ENCODE results near the gene ADO.

The ADO gene

DNA sequence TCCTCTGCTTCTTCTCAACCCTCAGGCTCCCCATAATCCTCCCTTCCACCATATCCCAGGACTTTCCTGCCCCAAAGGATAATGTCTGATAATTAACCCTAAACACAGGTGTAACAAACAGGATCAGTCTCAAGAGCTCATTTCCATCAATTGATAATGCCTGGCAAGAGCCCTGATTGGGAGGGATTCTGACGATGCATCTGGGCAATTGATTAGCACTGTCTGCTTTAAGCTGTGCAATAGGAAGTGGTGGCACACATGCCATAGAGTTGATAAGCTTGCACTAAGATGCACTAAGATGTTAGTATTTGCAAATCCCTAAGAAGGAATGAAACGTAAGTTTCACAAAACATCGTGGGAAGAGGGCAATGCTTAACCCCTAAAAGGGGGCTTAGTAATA lies 39.1 kb downstream of the ADO start:
- WGBS, 2 experiments: 95 to 97% methylated on average over 3 of the region's 3 CpGs

DNA sequence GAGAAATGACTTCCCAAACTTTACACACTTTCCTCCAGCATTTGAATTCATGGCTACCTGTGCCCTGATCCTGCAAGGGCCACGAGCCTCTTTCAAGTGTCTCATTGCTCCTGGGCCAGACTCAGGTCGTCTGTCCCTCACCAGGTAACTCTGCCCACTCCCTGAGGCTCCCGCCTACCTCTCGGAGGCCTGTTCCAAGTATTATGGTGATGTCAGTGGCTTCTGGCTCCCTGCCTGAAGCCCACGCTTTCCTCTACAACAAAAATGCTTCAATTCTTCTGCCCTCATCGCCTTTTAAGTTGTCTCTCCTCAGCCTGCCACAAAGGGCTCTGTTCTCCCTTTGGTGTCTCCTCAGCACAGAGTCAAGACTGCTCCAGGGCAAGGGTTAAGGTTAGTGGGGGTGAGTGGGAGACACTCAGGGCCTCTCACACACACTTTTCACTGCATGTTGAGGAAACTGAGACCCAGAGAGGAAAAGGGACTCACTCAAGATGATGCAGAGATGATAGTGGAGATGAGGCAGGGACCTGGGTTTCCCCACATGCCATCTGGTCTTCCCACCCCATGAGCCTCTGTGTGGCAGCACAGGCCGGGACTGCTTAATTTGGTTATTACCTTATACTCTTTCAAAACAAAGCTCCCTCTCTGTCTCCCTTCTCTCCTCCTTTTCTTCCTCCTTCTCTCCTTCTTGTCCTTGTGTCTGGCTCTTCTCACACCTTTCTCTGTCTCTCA lies 39.9 kb downstream of the ADO start:
- Histone ChIP-seq H3K36me3 (ENCODE audit: control insufficient read depth, insufficient read depth, low read length) (no peaks in the 10 kb centered on the region), H3K27ac (ENCODE audit: insufficient read depth, low read depth, low read length, poor library complexity, severe bottlenecking) (no peak overlapping the region), H3K27me3 (ENCODE audit: control insufficient read depth, insufficient read depth, low read length, poor library complexity, severe bottlenecking) (no peaks in the 10 kb centered on the region), H3K4me3 (ENCODE audit: insufficient read depth, low read depth, low read length) (no peak overlapping the region), H3K4me1 (ENCODE audit: control insufficient read depth, insufficient read depth, low read length) (no peaks in the 10 kb centered on the region), H3K9me3 (ENCODE audit: control insufficient read depth, low read length) (no peaks in the 10 kb centered on the region)
- WGBS, 2 experiments: 86 to 89% methylated on average over 7 of the region's 7 CpGs

More for the DNA sequence above, 39.1 kb downstream of the ADO start:
- no peaks in the 10 kb centered on the region for H3K4me1 ChIP-seq (ENCODE audit: control insufficient read depth, insufficient read depth, low read length)
- H3K4me3 ChIP-seq (ENCODE audit: insufficient read depth, low read depth, low read length): no peak overlapping the region
- H3K9me3 ChIP-seq (ENCODE audit: control insufficient read depth, low read length): no peaks in the 10 kb centered on the region
- no peaks in the 10 kb centered on the region for H3K36me3 ChIP-seq (ENCODE audit: control insufficient read depth, insufficient read depth, low read length)
- no peak overlapping the region for H3K27ac ChIP-seq (ENCODE audit: insufficient read depth, low read depth, low read length, poor library complexity, severe bottlenecking)
- no peaks in the 10 kb centered on the region for H3K27me3 ChIP-seq (ENCODE audit: control insufficient read depth, insufficient read depth, low read length, poor library complexity, severe bottlenecking)

DNA sequence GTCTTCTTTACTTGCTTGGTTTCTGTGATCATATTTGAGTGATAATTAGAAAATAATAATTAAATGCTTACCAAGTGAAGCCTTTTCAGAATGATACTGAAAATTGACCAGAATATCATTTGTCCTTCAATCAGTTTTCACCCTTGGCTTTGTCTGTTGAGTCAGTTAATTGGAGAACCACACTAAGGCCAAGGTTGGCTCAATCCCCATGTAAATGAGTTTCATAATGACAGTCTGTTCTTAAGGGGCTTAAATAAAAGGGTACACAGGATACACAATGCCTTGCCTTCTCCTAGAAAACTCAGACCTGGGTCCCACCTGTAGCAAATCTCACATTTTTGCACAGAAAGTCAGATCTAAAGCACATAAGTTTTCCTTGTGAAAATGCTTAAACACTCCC lies 42.9 kb downstream of the ADO start:
- Histone ChIP-seq H3K4me3 (ENCODE audit: insufficient read depth, low read depth, low read length) (no peak overlapping the region), H3K9me3 (ENCODE audit: control insufficient read depth, low read length) (no peaks in the 10 kb centered on the region), H3K36me3 (ENCODE audit: control insufficient read depth, insufficient read depth, low read length) (no peaks in the 10 kb centered on the region), H3K27me3 (ENCODE audit: control insufficient read depth, insufficient read depth, low read length, poor library complexity, severe bottlenecking) (no peaks in the 10 kb centered on the region), H3K27ac (ENCODE audit: insufficient read depth, low read depth, low read length, poor library complexity, severe bottlenecking) (no peak overlapping the region), H3K4me1 (ENCODE audit: control insufficient read depth, insufficient read depth, low read length) (no peaks in the 10 kb centered on the region)

DNA sequence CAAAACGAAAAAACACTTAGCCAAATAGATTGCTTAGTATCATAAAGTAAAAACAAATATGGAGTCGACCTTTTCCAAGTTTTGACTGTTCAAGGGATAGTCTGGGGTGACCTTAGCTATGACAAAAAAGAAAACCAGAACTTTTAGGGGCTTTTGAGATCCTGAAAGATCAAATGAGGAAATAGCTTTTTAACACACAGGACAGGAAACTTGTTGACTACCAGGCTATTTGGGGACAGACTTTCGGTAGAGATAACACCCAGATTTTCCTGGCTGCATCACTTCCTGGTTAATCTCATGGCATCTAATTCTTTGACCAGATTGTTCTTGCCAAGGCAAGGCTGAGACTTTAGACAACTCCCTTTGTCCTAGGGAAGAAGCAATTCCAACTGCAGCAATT lies 46.1 kb downstream of the ADO start:
- Histone ChIP-seq H3K27ac (ENCODE audit: insufficient read depth, low read depth, low read length, poor library complexity, severe bottlenecking) (no peak overlapping the region), H3K27me3 (ENCODE audit: control insufficient read depth, insufficient read depth, low read length, poor library complexity, severe bottlenecking) (no peaks in the 10 kb centered on the region), H3K36me3 (ENCODE audit: control insufficient read depth, insufficient read depth, low read length) (no peaks in the 10 kb centered on the region), H3K9me3 (ENCODE audit: control insufficient read depth, low read length) (no peaks in the 10 kb centered on the region), H3K4me1 (ENCODE audit: control insufficient read depth, insufficient read depth, low read length) (no peaks in the 10 kb centered on the region), H3K4me3 (ENCODE audit: insufficient read depth, low read depth, low read length) (no peak overlapping the region)
- 87 to 97% methylated on average over 3 of the region's 3 CpGs for WGBS, 2 experiments

DNA sequence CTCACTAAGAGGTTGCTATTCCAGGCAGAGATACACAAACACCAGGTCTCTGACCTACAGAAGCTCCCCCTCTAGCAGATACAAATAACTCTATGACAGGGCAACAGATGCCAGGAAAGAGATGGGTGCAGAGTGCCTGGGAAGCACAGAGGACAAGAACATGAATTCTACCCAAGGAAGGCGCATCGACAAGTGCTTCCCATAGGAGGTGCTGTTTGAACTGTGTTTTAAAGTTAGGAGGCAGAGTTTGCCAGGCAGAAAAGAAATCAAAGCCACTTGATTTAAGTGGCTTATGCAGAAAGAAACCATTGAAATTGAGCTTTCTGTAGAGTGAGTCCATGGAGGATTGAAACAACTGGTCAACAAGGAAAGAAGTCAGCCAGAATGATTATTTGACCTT lies 46.9 kb downstream of the ADO start:
- H3K9me3 ChIP-seq (ENCODE audit: control insufficient read depth, low read length): no peaks in the 10 kb centered on the region
- 84 to 85% methylated on average over 2 of the region's 2 CpGs for WGBS, 2 experiments

DNA sequence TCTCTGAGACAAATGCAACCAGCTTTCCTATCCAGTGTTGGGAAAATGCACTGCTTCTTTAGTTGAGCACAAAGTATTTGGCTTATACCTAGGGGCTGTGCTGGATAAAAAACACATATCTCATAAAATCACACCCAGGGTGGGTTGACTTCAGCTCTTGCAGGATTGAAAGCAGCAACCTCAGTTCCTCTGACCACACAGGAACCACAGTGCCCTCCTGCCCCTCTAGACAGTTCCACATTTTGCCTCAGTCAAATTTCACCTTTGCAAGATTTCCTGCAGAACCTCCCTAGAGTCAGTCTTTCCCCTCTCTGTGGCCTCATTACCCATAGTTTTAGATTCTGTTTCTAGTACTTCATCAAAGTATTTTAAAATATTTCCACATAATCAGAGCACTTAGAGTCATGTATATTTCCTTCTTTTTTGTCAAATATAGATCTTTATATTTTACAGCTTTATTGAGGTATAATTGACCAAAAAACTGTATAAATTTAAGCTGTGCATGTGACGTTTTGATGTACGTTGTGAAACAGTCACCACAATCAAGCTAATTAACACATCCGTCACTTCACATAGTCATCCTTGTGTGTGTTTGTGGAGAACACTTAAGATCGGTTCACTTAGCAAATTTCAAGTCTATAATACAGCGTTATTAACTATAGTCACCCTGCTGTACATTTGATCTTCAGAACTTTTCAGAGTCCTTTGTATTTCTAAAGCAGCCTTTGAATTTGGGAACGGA lies 48.6 kb downstream of the ADO start:
- no peaks in the 10 kb centered on the region for H3K4me1 ChIP-seq (ENCODE audit: control insufficient read depth, insufficient read depth, low read length)
- no peaks in the 10 kb centered on the region for H3K27me3 ChIP-seq (ENCODE audit: control insufficient read depth, insufficient read depth, low read length, poor library complexity, severe bottlenecking)
- H3K9me3 ChIP-seq (ENCODE audit: control insufficient read depth, low read length): no peaks in the 10 kb centered on the region
- H3K27ac ChIP-seq (ENCODE audit: insufficient read depth, low read depth, low read length, poor library complexity, severe bottlenecking): no peak overlapping the region
- no peaks in the 10 kb centered on the region for H3K36me3 ChIP-seq (ENCODE audit: control insufficient read depth, insufficient read depth, low read length)
- whole genome bisulfite sequencing, 2 experiments: 96 to 97% methylated on average over 6 of the region's 6 CpGs
- H3K4me3 ChIP-seq (ENCODE audit: insufficient read depth, low read depth, low read length): no peak overlapping the region

More for the DNA sequence above, 46.9 kb downstream of the ADO start:
- Histone ChIP-seq H3K27me3 (ENCODE audit: control insufficient read depth, insufficient read depth, low read length, poor library complexity, severe bottlenecking) (no peaks in the 10 kb centered on the region), H3K36me3 (ENCODE audit: control insufficient read depth, insufficient read depth, low read length) (no peaks in the 10 kb centered on the region), H3K4me3 (ENCODE audit: insufficient read depth, low read depth, low read length) (no peak overlapping the region), H3K27ac (ENCODE audit: insufficient read depth, low read depth, low read length, poor library complexity, severe bottlenecking) (no peak overlapping the region), H3K4me1 (ENCODE audit: control insufficient read depth, insufficient read depth, low read length) (no peaks in the 10 kb centered on the region)

DNA sequence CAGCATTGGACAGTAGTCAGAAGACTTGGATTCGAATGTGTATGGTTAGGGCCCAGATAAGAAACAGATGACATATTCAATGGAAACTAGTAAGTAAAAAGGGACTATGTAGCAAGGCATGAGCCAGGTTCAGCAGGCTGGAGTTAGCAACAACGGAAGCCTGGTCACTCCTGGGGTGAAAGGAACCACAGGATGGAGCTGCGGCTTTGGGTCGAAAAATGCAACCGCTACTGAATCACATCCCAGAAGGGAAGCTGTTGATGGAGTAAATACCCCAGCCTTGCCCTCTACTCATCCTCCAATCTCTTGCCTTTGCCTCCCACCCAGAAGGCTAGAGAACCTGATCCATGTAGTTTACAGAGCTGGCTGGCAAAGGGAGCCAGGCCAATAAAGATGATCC lies 49.2 kb downstream of the ADO start:
- WGBS, 2 experiments: 85 to 88% methylated on average over 5 of the region's 5 CpGs
- H3K36me3 ChIP-seq (ENCODE audit: control insufficient read depth, insufficient read depth, low read length): no peaks in the 10 kb centered on the region
- H3K27me3 ChIP-seq (ENCODE audit: control insufficient read depth, insufficient read depth, low read length, poor library complexity, severe bottlenecking): no peaks in the 10 kb centered on the region
- H3K4me3 ChIP-seq (ENCODE audit: insufficient read depth, low read depth, low read length): no peak overlapping the region
- H3K9me3 ChIP-seq (ENCODE audit: control insufficient read depth, low read length): no peaks in the 10 kb centered on the region
- H3K4me1 ChIP-seq (ENCODE audit: control insufficient read depth, insufficient read depth, low read length): no peaks in the 10 kb centered on the region
- no peak overlapping the region for H3K27ac ChIP-seq (ENCODE audit: insufficient read depth, low read depth, low read length, poor library complexity, severe bottlenecking)

DNA sequence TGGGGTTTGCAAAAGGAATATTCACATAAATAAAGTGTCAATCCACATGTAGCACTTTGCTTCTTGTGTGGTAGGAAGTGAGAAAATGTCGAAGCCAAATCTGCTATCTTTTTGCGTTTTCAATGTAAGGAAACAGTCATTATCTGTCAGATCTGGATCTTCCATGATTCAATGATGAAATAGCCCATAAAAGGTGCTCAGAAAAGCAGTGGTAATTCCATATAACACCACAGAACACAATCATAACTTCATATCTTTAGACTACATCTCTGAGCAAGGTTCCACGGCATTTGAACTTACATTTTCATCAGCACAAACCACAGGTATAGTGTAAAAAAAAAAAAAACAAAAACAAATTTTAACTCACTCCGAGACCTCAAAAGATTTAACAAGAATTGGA lies 51.5 kb downstream of the ADO start:
- Histone ChIP-seq H3K4me3 (ENCODE audit: insufficient read depth, low read depth, low read length) (no peak overlapping the region), H3K27ac (ENCODE audit: insufficient read depth, low read depth, low read length, poor library complexity, severe bottlenecking) (no peak overlapping the region), H3K27me3 (ENCODE audit: control insufficient read depth, insufficient read depth, low read length, poor library complexity, severe bottlenecking) (no peaks in the 10 kb centered on the region), H3K4me1 (ENCODE audit: control insufficient read depth, insufficient read depth, low read length) (no peaks in the 10 kb centered on the region), H3K9me3 (ENCODE audit: control insufficient read depth, low read length) (no peaks in the 10 kb centered on the region), H3K36me3 (ENCODE audit: control insufficient read depth, insufficient read depth, low read length) (no peaks in the 10 kb centered on the region)
- WGBS, 2 experiments: 83 to 98% methylated on average over 3 to 4 of the region's 4 CpGs
